Measurements from ENCODE around the gene HERC4.

Gene HERC4

GRCh38 chr10:68074775-68075549 lies at the start of gene HERC4:
Gene HERC4, minus strand, starts transcription at chr10:68075283. Its CDS starts 2,175 bp downstream, at chr10:68073108.
- peak within 1 kb of the TSS; percentile 81 for H3K4me3 ChIP-seq (ENCODE audit: low read length)
- no peak for TF ChIP-seq ZNF274 (IDR thresholded peaks at IDR 0.05; ENCODE audit: low read depth, low read length)

GRCh38 chr10:68124718-68125117 lies 49.6 kb upstream of the HERC4 start:
- no peak overlapping the region for H3K4me3 ChIP-seq (ENCODE audit: low read length)
- no peak for TF ChIP-seq ZNF274 (IDR thresholded peaks at IDR 0.05; ENCODE audit: low read depth, low read length)

- no peak for TF ChIP-seq ZNF274 (IDR thresholded peaks at IDR 0.05; ENCODE audit: low read depth, low read length)
- H3K4me3 ChIP-seq (ENCODE audit: low read length), result no peak overlapping the region
These were observed 46.8 kb upstream of the HERC4 start for GRCh38 chr10:68121852-68122251.

GRCh38 chr10:68121020-68121743 lies 46.1 kb upstream of the HERC4 start:
- no peak for TF ChIP-seq ZNF274 (IDR thresholded peaks at IDR 0.05; ENCODE audit: low read depth, low read length)
- H3K4me3 ChIP-seq (ENCODE audit: low read length), result no peak overlapping the region

- no peak for TF ChIP-seq ZNF274 (IDR thresholded peaks at IDR 0.05; ENCODE audit: low read depth, low read length)
- H3K4me3 ChIP-seq (ENCODE audit: low read length), result no peak overlapping the region
These were observed 43.6 kb upstream of the HERC4 start for GRCh38 chr10:68118657-68119056.

- TF ChIP-seq ZNF274 (IDR thresholded peaks at IDR 0.05; ENCODE audit: low read depth, low read length), result no peak
- no peak overlapping the region for H3K4me3 ChIP-seq (ENCODE audit: low read length)
These were observed 37.8 kb upstream of the HERC4 start for GRCh38 chr10:68112837-68113236.

GRCh38 chr10:68111584-68111983 lies 36.5 kb upstream of the HERC4 start:
- TF ChIP-seq ZNF274 (IDR thresholded peaks at IDR 0.05; ENCODE audit: low read depth, low read length), result no peak
- no peak overlapping the region for H3K4me3 ChIP-seq (ENCODE audit: low read length)

- no peak for TF ChIP-seq ZNF274 (IDR thresholded peaks at IDR 0.05; ENCODE audit: low read depth, low read length)
- H3K4me3 ChIP-seq (ENCODE audit: low read length), result no peak overlapping the region
These were observed 34.9 kb upstream of the HERC4 start for GRCh38 chr10:68110027-68110426.

GRCh38 chr10:68109331-68109730 lies 34.2 kb upstream of the HERC4 start, which contains the start of gene MYPN:
Gene MYPN, plus strand, starts transcription at chr10:68109488. Its CDS starts 11,951 bp downstream, at chr10:68121439.
- TF ChIP-seq ZNF274 (IDR thresholded peaks at IDR 0.05; ENCODE audit: low read depth, low read length), result no peak
- no peak within 1 kb of the TSS for H3K4me3 ChIP-seq (ENCODE audit: low read length)

- no peak for TF ChIP-seq ZNF274 (IDR thresholded peaks at IDR 0.05; ENCODE audit: low read depth, low read length)
These were observed 33.6 kb upstream of the HERC4 start for GRCh38 chr10:68108653-68109052.

GRCh38 chr10:68108051-68108450 lies 33.0 kb upstream of the HERC4 start:
- H3K4me3 ChIP-seq (ENCODE audit: low read length), result no peak overlapping the region
- no peak for TF ChIP-seq ZNF274 (IDR thresholded peaks at IDR 0.05; ENCODE audit: low read depth, low read length)

More at GRCh38 chr10:68108653-68109052, 33.6 kb upstream of the HERC4 start:
- no peak overlapping the region for H3K4me3 ChIP-seq (ENCODE audit: low read length)

- no peak overlapping the region for H3K4me3 ChIP-seq (ENCODE audit: low read length)
These were observed 32.6 kb upstream of the HERC4 start for GRCh38 chr10:68107651-68108050.

GRCh38 chr10:68106656-68107055 lies 31.6 kb upstream of the HERC4 start:
- no peak for TF ChIP-seq ZNF274 (IDR thresholded peaks at IDR 0.05; ENCODE audit: low read depth, low read length)
- no peak overlapping the region for H3K4me3 ChIP-seq (ENCODE audit: low read length)

More at GRCh38 chr10:68107651-68108050, 32.6 kb upstream of the HERC4 start:
- TF ChIP-seq ZNF274 (IDR thresholded peaks at IDR 0.05; ENCODE audit: low read depth, low read length), result no peak

- no peak for TF ChIP-seq ZNF274 (IDR thresholded peaks at IDR 0.05; ENCODE audit: low read depth, low read length)
- no peak overlapping the region for H3K4me3 ChIP-seq (ENCODE audit: low read length)
These were observed 30.7 kb upstream of the HERC4 start for GRCh38 chr10:68105820-68106219.

- no peak for TF ChIP-seq ZNF274 (IDR thresholded peaks at IDR 0.05; ENCODE audit: low read depth, low read length)
- H3K4me3 ChIP-seq (ENCODE audit: low read length), result no peak overlapping the region
These were observed 28.8 kb upstream of the HERC4 start for GRCh38 chr10:68103901-68104300.

Measured in GM08714 (cell line).